NB4 (cell line): ENCODE results near the gene MISP.

Experiments used
- MAX ChIP-seq: IDR thresholded peaks from 2 replicates; pipeline ENCODE4 v1.6.1; 2011; ENCODE audit warnings: low read depth, low read length
- POLR2A ChIP-seq: IDR thresholded peaks from 2 replicates; pipeline ENCODE4 v1.6.1; 2011; ENCODE audit warnings: mild to moderate bottlenecking; ENCODE audit not compliant: insufficient read length; ENCODE audit errors: extremely low read depth
- TF ChIP-seq, protein P1 (sequence below): IDR thresholded peaks from one replicate; pipeline ENCODE4 v1.5.1; 2012; ENCODE audit warnings: low read depth, low read length

- TF ChIP-seq, protein P1, sequence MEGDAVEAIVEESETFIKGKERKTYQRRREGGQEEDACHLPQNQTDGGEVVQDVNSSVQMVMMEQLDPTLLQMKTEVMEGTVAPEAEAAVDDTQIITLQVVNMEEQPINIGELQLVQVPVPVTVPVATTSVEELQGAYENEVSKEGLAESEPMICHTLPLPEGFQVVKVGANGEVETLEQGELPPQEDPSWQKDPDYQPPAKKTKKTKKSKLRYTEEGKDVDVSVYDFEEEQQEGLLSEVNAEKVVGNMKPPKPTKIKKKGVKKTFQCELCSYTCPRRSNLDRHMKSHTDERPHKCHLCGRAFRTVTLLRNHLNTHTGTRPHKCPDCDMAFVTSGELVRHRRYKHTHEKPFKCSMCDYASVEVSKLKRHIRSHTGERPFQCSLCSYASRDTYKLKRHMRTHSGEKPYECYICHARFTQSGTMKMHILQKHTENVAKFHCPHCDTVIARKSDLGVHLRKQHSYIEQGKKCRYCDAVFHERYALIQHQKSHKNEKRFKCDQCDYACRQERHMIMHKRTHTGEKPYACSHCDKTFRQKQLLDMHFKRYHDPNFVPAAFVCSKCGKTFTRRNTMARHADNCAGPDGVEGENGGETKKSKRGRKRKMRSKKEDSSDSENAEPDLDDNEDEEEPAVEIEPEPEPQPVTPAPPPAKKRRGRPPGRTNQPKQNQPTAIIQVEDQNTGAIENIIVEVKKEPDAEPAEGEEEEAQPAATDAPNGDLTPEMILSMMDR = no peak
- TF ChIP-seq POLR2A (no peak), MAX (no peak)
These were observed 50.3 kb downstream of the MISP start for GRCh38 chr19:801030-801860.
